Transverse colon (tissue), 4 donors: ENCODE measurements around the gene SLC4A4. TPM values are rescaled to one million over a fixed set of nuclear protein-coding genes. Genes with fewer than 3 reads are reported as not detected.

Experiments
- DNase-seq: peaks from one replicate; pipeline ENCODE4 v3.0.0-alpha.2; 2019
- H3K27ac ChIP-seq, 4 donors: fragments of 200-600 bp; sonication (generic); 2 replicates each; pipeline ENCODE4 v1.5.1; 2016 to 2018; ENCODE audit warnings: inconsistent platforms in 4 of 4
- H3K27me3 ChIP-seq: fragments of 200-600 bp; sonication (generic); 2 replicates; pipeline ENCODE4 v1.5.1; 2017; ENCODE audit warnings: inconsistent platforms
- H3K36me3 ChIP-seq, 4 donors: fragments of 200-600 bp; sonication (generic); 2 replicates each; pipeline ENCODE4 v1.5.1; 2017 to 2019; ENCODE audit warnings: inconsistent platforms in 4 of 4
- H3K4me1 ChIP-seq, 4 donors: fragments of 200-600 bp; sonication (generic); 2 replicates each; pipeline ENCODE4 v1.5.1; 2017 to 2020; ENCODE audit warnings: inconsistent platforms in 4 of 4
- H3K4me3 ChIP-seq, 4 donors: fragments of 200-600 bp; sonication (generic); 1 replicate in 1 of 4; 2 replicates in 3 of 4; pipeline versions ENCODE4 v1.5.1 to v1.6.1; 2017 to 2019; ENCODE audit warnings: inconsistent platforms in 4 of 4
- H3K9me3 ChIP-seq, 2 donors: fragments of 200-600 bp; sonication (generic); 2 replicates each; pipeline ENCODE4 v1.5.1; 2017 to 2019; ENCODE audit warnings: inconsistent platforms in 2 of 2
- CTCF ChIP-seq, 5 experiments: fragments of 200-600 bp in 3 of 5; fragments of 450-650 bp in 2 of 5; sonication (generic) in 3 of 5; IDR thresholded peaks; 1 replicate in 2 of 5; 2 replicates in 3 of 5; pipeline ENCODE4 v1.5.1; 2016 to 2017; ENCODE audit warnings: antibody characterized with exemption in 5 of 5, inconsistent platforms in 3 of 5, mild to moderate bottlenecking in 2 of 5, moderate library complexity in 1 of 5
- EP300 ChIP-seq: sonication (generic); formaldehyde crosslinking; IDR thresholded peaks from one replicate; pipeline ENCODE4 v1.6.1; 2017; ENCODE audit warnings: antibody characterized with exemption, low read depth
- POLR2A ChIP-seq: fragments of 450-650 bp; IDR thresholded peaks from one replicate; pipeline ENCODE4 v1.6.1; 2016; ENCODE audit warnings: antibody characterized with exemption, mild to moderate bottlenecking, moderate library complexity
- POLR2AphosphoS5 ChIP-seq, 3 donors: sonication (generic); formaldehyde crosslinking; IDR thresholded peaks; one replicate each; pipeline ENCODE4 v1.6.1; 2016; ENCODE audit warnings: antibody characterized with exemption in 3 of 3
- WGBS, 2 donors: methylation state at CpG; one replicate each; pipeline ENCODE4 v1.1.5; 2018; ENCODE audit warnings: low coverage in 1 of 2; 5-methylcytosine and 5-hydroxymethylcytosine counted together
- in situ Hi-C, 4 donors: fragments of 200-750 bp; cut with MboI; loops; one replicate each; pipeline versions ENCODE4 v1.15.0 to v1.15.1; 2017; ENCODE audit warnings: low sequenced_read_pairs in 3 of 4, low pct_ligation_motif_present in 1 of 4, low pct_unique_long_range_greater_than_20kb in 1 of 4
- intact Hi-C: fragments of 100-400 bp; cut with DNase I; formaldehyde crosslinking; loops from one replicate; pipeline ENCODE4 v1.15.1; 2023; ENCODE audit warnings: low total_unique reads
- total RNA-seq, 4 donors: library from RNA; depleted of rRNA; stranded (reverse); fragments of >200 nt; gene quantifications; one replicate each; pipeline ENCODE4 v1.1.0, GENCODE V29; 2016

Gene SLC4A4
- total RNA-seq, 4 donors from 2014 or later: 91.7 to 182 (median 134) TPM

- no peaks in the 10 kb centered on the region for H3K36me3 ChIP-seq
- DNase-seq: no peak
- intact Hi-C loops: no loop called here
- H3K4me3 ChIP-seq: no peak overlapping the region
- in situ Hi-C loops: no loop called here
- H3K27me3 ChIP-seq: no peaks in the 10 kb centered on the region
- no peak overlapping the region for H3K27ac ChIP-seq
- peaks cover 5 to 18% of the 10 kb centered on the region in 2 donors for H3K9me3 ChIP-seq
- peaks cover 0 to 3% (median 0%) of the 10 kb centered on the region in 4 donors for H3K4me1 ChIP-seq
- no peak for TF ChIP-seq POLR2A
- TF ChIP-seq EP300: no peak
- TF ChIP-seq POLR2AphosphoS5 (IDR thresholded peaks at IDR 0.05): no peak
- no peak for TF ChIP-seq CTCF (IDR thresholded peaks at IDR 0.05)
- 29 to 98% methylated on average over 1 to 3 of the region's 3 CpGs for WGBS, 2 donors
Measured at GRCh38 chr4:71616168-71616811, 277.5 kb downstream of the SLC4A4 start.
